OCI-LY1 (cell line): ENCODE results near the gene CEND1.
A peak's percentile ranks its signal among the peaks of the same experiment; 100 is the strongest.

Experiments used
- CTCF ChIP-seq: fragments of 200-600 bp; sonication (generic), shearing (Covaris generic); IDR thresholded peaks from 2 replicates; pipeline ENCODE4 v1.5.1; 2017; ENCODE audit warnings: mild to moderate bottlenecking, antibody characterized with exemption, low read length, moderate library complexity, mixed read lengths
- EZH2 ChIP-seq: fragments of 200-600 bp; sonication (generic), shearing (Covaris generic); IDR thresholded peaks from 2 replicates; pipeline ENCODE4 v1.8.0; 2017; ENCODE audit warnings: borderline replicate concordance, mixed run types, mild to moderate bottlenecking, antibody characterized with exemption, low read length, moderate library complexity, mixed read lengths

GRCh38 chr11:808427-809286 is 18.8 kb upstream of the CEND1 start:
- TF ChIP-seq CTCF (peak; percentile 21; the same call in 1 of the 2 replicates), EZH2 (no peak)
